K562 (cell line): Measurements from ENCODE around the gene IRF9. TPM values are rescaled to one million over a fixed set of nuclear protein-coding genes. Genes with fewer than 3 reads are reported as not detected.

Source experiments
- BCLAF1 ChIP-seq, 2 experiments: fragments of 450-650 bp in 1 of 2; IDR thresholded peaks; 2 replicates each; pipeline ENCODE4 v1.6.1; 2011 to 2017; ENCODE audit warnings: low read depth in 2 of 2, antibody characterized with exemption in 1 of 2, borderline replicate concordance in 1 of 2, low read length in 1 of 2, mild to moderate bottlenecking in 1 of 2, mixed read lengths in 1 of 2; ENCODE audit not compliant: control insufficient read depth in 1 of 2
- DEAF1 ChIP-seq: fragments of 450-650 bp; formaldehyde crosslinking; IDR thresholded peaks from 2 replicates; pipeline ENCODE4 v1.4.0; 2020; ENCODE audit warnings: mild to moderate bottlenecking, moderate library complexity
- FOS ChIP-seq: IDR thresholded peaks from 3 replicates; pipeline ENCODE4 v1.6.1; 2011; ENCODE audit not compliant: insufficient read length; ENCODE audit errors: extremely low read depth
- HNRNPLL ChIP-seq: fragments of 200-400 bp; formaldehyde crosslinking; IDR thresholded peaks from 2 replicates; pipeline ENCODE4 v1.6.1; 2017; ENCODE audit warnings: low read length, low read depth, mild to moderate bottlenecking; ENCODE audit not compliant: poor library complexity, severe bottlenecking
- MAX ChIP-seq: sonication (generic); formaldehyde crosslinking; IDR thresholded peaks from 2 replicates; pipeline ENCODE4 v1.9.0; 2022; ENCODE audit warnings: mild to moderate bottlenecking, missing genetic modification reagents
- MAZ ChIP-seq, 2 experiments: fragments of 450-650 bp in 1 of 2; sonication (generic) in 1 of 2; formaldehyde crosslinking; IDR thresholded peaks in 1 of 2; conservative IDR thresholded peaks in 1 of 2; 2 replicates each; pipeline versions ENCODE4 v1.4.0 to v1.5.0; 2020; ENCODE audit warnings: mild to moderate bottlenecking in 1 of 2, missing genetic modification reagents in 1 of 2
- MED1 ChIP-seq: sonication (generic); formaldehyde crosslinking; IDR thresholded peaks from 2 replicates; pipeline ENCODE4 v1.8.1; 2023; ENCODE audit warnings: missing genetic modification reagents, borderline replicate concordance
- MYNN ChIP-seq, 2 experiments: sonication (generic); formaldehyde crosslinking in 1 of 2; IDR thresholded peaks; 2 replicates each; pipeline versions ENCODE4 v1.5.0 to v1.6.1; 2016 to 2020; ENCODE audit warnings: antibody characterized with exemption in 1 of 2, missing genetic modification reagents in 1 of 2
- NCOA1 ChIP-seq: fragments of 450-650 bp; IDR thresholded peaks from 2 replicates; pipeline ENCODE4 v1.6.1; 2016; ENCODE audit warnings: low read depth
- NR2C2 ChIP-seq, 2 experiments: fragments of 200-800 bp in 1 of 2; sonication (Bioruptor generic) in 1 of 2; sonication (generic) in 1 of 2; formaldehyde crosslinking in 1 of 2; IDR thresholded peaks; 2 replicates each; pipeline versions ENCODE4 v1.6.1 to v1.8.0; 2016 to 2022; ENCODE audit warnings: mild to moderate bottlenecking in 1 of 2, missing compliant biosample characterization in 1 of 2, missing genetic modification characterization in 1 of 2, missing genetic modification reagents in 1 of 2
- PHB2 ChIP-seq: fragments of 450-650 bp; IDR thresholded peaks from 2 replicates; pipeline ENCODE4 v1.6.1; 2017; ENCODE audit warnings: low read depth
- POLR2G ChIP-seq: fragments of 200-400 bp; formaldehyde crosslinking; IDR thresholded peaks from 2 replicates; pipeline ENCODE4 v1.6.1; 2017; ENCODE audit warnings: low read depth, mild to moderate bottlenecking, antibody characterized with exemption, low read length, moderate library complexity
- RBFOX2 ChIP-seq: fragments of 200-400 bp; formaldehyde crosslinking; IDR thresholded peaks from 2 replicates; pipeline ENCODE4 v1.6.1; 2017; ENCODE audit warnings: low read depth, mild to moderate bottlenecking, low read length, moderate library complexity
- SMAD1 ChIP-seq: fragments of 150-350 bp; IDR thresholded peaks from 2 replicates; pipeline ENCODE4 v1.6.1; 2014; ENCODE audit warnings: low read length, low read depth; ENCODE audit not compliant: partially characterized antibody
- TEAD4 ChIP-seq, 2 experiments: sonication (generic) in 1 of 2; formaldehyde crosslinking in 1 of 2; IDR thresholded peaks; 2 replicates each; pipeline versions ENCODE4 v1.6.1 to v1.8.0; 2012 to 2022; ENCODE audit warnings: borderline replicate concordance in 1 of 2, inconsistent platforms in 1 of 2, low read length in 1 of 2, mild to moderate bottlenecking in 1 of 2, missing genetic modification reagents in 1 of 2
- ZBTB5 ChIP-seq: fragments of 450-650 bp; IDR thresholded peaks from 2 replicates; pipeline ENCODE4 v1.6.1; 2017; ENCODE audit warnings: antibody characterized with exemption
- ZNF232 ChIP-seq: sonication (generic); formaldehyde crosslinking; IDR thresholded peaks from 2 replicates; pipeline ENCODE4 v1.8.0; 2022; ENCODE audit warnings: mild to moderate bottlenecking, missing genetic modification reagents
- ZNF263 ChIP-seq: sonication (generic); formaldehyde crosslinking; IDR thresholded peaks from 2 replicates; pipeline ENCODE4 v1.8.0; 2022; ENCODE audit warnings: mild to moderate bottlenecking, missing genetic modification reagents, borderline replicate concordance
- ZNF384 ChIP-seq: IDR thresholded peaks from 2 replicates; pipeline ENCODE4 v1.6.1; 2012; ENCODE audit warnings: low read depth, low read length, improper control_type of control experiment
- polyA plus RNA-seq, 8 experiments: library from polyadenylated mRNA; depleted of rRNA in 4 of 8; stranded (reverse) in 5 of 8; unstranded in 3 of 8; fragments of >200 nt; fragmentation: Nextera tagmentation in 2 of 8; fragmentation: Illumina TruSeq in 1 of 8; extraction: Ambion mirVana in 2 of 8; extraction: Trizol in 1 of 8; gene quantifications; 2 replicates each; pipeline versions ENCODE4 v1.2.1 to v1.2.3, GENCODE V29; 2011 to 2014; ENCODE audit warnings: inconsistent platforms in 1 of 8, missing spikeins in 1 of 8
- total RNA-seq, 7 experiments: library from RNA; depleted of rRNA in 6 of 7; stranded (reverse); fragments of >200 nt in 6 of 7; fragmentation: Illumina TruSeq in 2 of 7; extraction: Trizol in 2 of 7; gene quantifications; 2 replicates each; pipeline versions ENCODE4 v1.2.1 to v1.2.3, GENCODE V29; 2011 to 2021; ENCODE audit warnings: low replicate concordance in 1 of 7

The IRF9 gene
- total and polyA plus RNA-seq, 9 of the 15 experiments (the other 6 are each of a cell fraction or from before 2014, with no cell fraction given): 0.79 to 14.8 (median 6.1) TPM

GRCh38 chr14:24141097-24141880 lies 19.8 kb upstream of the IRF9 start, which contains the start of gene EMC9 (continued):
- TF ChIP-seq BCLAF1 (IDR thresholded peaks at IDR 0.05; ENCODE audit: borderline replicate concordance in 1 of 2, control insufficient read depth in 1 of 2, low read depth in 2 of 2, low read length in 1 of 2) (no peak), FOS (peak; percentile 80), DEAF1 (CRISPR knock-in tag) (no peak), MAX (CRISPR knock-in tag) (peak; percentile 69), MED1 (CRISPR knock-in tag) (no peak), MAZ (CRISPR knock-in tag; conservative IDR thresholded peaks at IDR 0.05 in 1 of 2, IDR thresholded peaks at IDR 0.05 in 1 of 2) (peak; percentile 32 to 47), HNRNPLL (no peak), MYNN (IDR thresholded peaks at IDR 0.05) (no peak), MYNN (CRISPR knock-in tag; IDR thresholded peaks at IDR 0.05) (no peak), NR2C2 (CRISPR knock-in tag; IDR thresholded peaks at IDR 0.05) (no peak), NR2C2 (tag; IDR thresholded peaks at IDR 0.05) (peak; percentile 76), ZNF263 (CRISPR knock-in tag) (no peak), SMAD1 (peak; percentile 40), RBFOX2 (peak; percentile 92), TEAD4 (IDR thresholded peaks at IDR 0.05; ENCODE audit: low read length) (no peak), TEAD4 (CRISPR knock-in tag; IDR thresholded peaks at IDR 0.05; ENCODE audit: borderline replicate concordance) (no peak), PHB2 (no peak), ZNF232 (CRISPR knock-in tag) (no peak), ZNF384 (no peak), POLR2G (peak; percentile 93), NCOA1 (no peak), ZBTB5 (peak; percentile 98)
